Measurements from ENCODE around the gene GMEB1.

DNA sequence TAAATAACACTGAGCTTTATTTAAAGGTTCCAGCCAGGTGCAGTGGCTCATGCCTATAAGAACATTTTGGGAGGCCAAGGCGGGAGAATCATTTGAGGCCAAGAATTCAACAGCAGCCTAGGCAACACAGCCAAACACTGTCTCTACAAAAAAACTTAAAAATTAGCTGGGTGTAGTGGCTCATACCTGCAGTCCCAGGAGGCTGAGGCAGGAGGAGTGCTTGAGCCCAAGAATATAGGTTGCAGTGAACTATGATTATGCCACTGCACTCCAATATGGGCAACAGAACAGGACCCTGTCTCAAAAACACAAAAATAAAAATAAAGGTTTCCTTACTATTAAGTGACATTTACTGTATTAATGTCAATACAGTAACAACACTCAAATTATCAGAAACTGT is 27.8 kb upstream of the GMEB1 start:
- TF ChIP-seq, protein P1, sequence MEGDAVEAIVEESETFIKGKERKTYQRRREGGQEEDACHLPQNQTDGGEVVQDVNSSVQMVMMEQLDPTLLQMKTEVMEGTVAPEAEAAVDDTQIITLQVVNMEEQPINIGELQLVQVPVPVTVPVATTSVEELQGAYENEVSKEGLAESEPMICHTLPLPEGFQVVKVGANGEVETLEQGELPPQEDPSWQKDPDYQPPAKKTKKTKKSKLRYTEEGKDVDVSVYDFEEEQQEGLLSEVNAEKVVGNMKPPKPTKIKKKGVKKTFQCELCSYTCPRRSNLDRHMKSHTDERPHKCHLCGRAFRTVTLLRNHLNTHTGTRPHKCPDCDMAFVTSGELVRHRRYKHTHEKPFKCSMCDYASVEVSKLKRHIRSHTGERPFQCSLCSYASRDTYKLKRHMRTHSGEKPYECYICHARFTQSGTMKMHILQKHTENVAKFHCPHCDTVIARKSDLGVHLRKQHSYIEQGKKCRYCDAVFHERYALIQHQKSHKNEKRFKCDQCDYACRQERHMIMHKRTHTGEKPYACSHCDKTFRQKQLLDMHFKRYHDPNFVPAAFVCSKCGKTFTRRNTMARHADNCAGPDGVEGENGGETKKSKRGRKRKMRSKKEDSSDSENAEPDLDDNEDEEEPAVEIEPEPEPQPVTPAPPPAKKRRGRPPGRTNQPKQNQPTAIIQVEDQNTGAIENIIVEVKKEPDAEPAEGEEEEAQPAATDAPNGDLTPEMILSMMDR (IDR thresholded peaks at IDR 0.05) = peak in 1 of 2 donors; percentile 34
- TF ChIP-seq POLR2AphosphoS5 (IDR thresholded peaks at IDR 0.05) (no peak), POLR2A (IDR thresholded peaks at IDR 0.05) (no peak), EP300 (IDR thresholded peaks at IDR 0.05) (no peak)
